NCI-H524 (cell line): ENCODE results near the gene FOXD4.
A peak's percentile ranks its signal among the peaks of the same experiment; 100 is the strongest.
"Not testable (repeated sequence)": the region's sequence is repeated elsewhere in the genome, so short reads cannot be mapped to it uniquely, and the experiment has no call there.

Experiments
- DNase-seq, 2 experiments: peaks; one replicate each; lab custom pipeline; 2025; lab: John Stamatoyannopoulos, UW

FOXD4 gene

DNA sequence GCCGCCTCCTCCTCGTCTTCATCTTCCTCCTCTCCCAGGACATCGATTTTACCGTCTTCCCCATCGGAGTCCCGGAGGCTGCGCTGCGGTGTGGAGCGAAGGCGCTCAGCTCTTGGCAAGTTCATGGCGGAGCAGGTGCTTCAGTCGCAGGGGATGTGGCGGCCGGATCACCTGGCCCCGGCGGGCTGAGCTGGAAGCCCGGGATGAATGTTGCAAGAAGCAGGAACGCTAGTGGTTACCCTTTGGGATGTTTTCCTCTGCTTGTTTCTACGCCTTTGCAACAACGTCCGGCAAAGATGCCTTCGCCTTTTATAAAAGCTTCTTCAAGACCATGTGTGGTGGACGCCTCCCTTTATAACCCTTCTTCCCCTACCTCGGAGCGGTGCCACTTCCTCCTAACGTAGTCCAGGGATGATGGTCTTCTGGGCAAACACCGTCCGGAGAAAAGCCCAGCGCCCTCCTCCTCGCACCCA, at the start of gene FOXD4:
TSS of gene FOXD4 (minus strand) at position 423 of the 473 bp plus-strand sequence. CDS start at position 125, 298 bp downstream.
- not testable (repeated sequence) for DNase-seq

DNA sequence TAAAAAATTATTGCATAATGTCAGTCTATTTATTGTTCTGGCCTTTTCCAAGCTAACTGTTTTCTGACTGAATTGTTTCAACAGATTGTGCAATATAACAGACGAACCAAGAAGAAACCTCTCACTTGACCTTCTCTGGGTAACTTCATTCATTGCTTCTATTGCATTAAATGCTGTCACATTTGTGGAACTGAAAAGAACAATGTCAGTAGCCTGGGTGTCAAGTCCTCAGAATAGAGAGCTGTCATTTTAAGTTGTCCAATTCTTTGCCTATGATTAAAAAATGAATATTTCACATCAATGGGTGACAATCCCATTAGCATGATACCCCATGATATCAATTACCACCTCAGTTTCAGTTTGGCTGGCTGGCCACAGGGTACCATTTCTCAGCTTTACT, 41.7 kb upstream of the FOXD4 start:
- DNase-seq, result not testable (repeated sequence)

DNA sequence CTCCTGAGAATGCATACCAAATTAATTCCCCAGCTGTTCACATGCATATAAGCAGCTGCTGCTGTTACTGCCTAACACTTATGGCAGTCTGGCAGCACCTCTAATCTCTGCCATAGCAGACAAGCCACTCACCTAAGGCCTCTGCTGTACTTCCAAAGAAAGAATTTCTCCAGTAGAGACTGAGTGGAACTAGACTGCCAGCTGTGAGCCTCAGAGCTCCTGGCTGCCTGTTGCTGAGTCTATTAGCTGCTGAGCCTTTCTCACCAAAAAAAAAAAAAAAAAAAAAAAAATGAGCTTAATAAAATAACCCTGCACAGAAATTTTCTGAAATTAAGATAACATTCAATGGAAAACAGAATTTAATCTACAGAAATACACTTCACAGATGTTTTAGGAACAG, 33.0 kb upstream of the FOXD4 start:
- DNase-seq, result peak; percentile 5 to 16

DNA sequence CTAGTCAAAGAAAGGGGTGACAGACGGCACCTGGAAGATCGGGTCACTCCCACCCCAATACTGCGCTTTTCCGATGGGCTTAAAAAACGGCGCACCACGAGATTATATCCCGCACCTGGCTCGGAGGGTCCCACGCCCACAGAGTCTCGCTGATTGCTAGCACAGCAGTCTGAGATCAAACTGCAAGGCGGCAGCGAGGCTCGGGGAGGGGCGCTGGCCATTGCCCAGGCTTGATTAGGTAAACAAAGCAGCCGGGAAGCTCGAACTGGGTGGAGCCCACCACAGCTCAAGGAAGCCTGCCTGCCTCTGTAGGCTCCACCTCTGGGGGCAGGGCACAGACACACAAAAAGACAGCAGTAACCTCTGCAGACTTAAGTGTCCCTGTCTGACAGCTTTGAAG, 21.7 kb upstream of the FOXD4 start:
- not testable (repeated sequence) for DNase-seq

DNA sequence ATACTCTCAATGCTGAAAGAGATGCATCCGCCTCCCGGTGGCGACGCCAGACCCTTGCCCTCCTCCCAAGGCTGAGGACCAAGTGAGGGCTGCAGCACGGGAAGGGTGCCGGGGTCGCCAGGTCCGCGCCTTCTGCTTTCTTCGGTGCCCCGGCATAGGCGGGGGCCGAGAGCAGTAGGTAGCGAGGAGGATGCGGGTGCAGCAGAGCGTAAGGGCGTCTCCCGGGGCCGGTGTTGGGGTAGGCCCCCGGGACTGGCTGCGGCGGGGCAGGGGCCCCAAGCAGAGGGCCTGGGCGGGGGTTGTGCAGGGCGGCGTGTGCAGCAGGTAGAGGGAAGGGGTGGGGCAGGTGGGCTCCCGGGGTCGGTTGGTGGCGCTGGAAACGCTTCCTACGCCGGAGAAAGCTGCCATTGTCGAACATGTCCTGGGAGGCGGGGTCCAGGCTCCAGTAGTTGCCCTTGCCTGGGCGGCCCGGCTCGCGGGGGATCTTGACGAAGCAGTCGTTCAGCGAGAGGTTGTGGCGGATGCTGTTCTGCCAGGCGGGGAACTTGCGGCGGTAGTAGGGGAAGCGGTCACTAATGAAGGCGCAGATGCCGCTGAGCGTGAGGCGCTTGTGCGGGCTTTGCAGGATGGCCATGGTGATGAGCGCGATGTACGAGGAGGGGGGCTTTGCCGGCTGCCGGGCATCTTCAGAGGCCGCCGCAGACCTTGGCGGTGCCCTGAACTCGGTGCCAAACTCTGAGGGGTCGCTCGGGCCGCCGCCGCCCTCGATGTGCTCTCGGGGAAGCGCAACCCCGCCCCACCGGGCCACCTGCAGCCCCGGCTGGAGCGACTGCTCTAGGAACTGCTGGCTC, 848 bp downstream of the FOXD4 start:
- not testable (repeated sequence) for DNase-seq

DNA sequence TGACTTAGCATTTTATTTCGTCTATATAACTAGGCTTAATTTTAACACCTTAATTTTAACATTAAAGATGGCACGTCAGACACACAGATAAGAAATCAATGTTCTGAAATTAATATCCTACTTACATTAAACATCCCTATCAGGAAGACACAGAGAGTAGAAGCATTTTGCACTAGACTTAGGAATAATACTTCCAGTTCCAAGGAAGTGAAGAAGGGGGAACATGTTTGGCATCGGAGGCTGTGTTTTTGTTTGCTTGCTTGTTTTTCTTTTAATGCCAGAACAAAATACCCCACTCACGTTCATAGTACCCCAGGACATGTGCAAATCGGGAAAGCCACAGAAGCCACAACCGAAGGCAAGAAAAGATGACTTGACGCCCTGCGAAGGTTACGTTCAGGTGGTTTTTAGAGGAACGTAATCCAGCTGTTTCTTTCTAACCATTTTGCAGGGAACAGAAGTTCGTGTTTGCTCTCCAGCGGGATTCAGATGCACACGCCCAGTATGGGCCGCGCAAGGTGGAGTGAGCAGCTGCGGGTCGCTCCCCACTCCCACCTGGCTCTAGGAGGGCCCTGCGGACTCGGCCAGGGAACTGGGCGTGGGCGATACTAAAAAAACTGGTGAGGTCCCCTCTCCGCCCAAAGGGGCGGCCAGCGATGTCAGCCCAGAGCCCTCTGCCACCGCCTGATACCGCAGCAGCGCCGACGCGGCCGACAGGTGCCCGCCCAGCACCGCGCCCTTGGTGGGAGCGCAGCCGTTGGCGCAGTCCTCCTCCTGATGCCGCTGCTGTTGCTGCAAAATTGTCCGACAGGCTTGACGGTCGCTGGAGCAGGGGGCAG, 1.8 kb downstream of the FOXD4 start:
- not testable (repeated sequence) for DNase-seq

DNA sequence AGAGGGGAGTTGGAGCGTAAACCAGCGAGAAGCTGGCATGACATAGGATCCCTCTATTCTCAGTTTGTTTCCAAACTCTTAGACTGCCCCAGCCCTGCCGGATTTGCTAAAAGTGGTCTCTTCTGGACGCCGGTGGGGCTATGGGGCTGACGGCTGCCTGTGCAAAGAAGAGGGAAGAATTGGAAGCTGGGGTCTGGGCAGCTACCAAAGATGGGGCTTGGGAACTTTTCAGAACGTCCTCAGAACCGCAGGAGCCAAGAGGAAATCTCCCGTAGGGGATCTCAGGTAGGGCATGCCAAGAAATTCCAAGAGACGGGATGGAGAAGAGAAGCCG, 3.1 kb downstream of the FOXD4 start:
- not testable (repeated sequence) for DNase-seq

DNA sequence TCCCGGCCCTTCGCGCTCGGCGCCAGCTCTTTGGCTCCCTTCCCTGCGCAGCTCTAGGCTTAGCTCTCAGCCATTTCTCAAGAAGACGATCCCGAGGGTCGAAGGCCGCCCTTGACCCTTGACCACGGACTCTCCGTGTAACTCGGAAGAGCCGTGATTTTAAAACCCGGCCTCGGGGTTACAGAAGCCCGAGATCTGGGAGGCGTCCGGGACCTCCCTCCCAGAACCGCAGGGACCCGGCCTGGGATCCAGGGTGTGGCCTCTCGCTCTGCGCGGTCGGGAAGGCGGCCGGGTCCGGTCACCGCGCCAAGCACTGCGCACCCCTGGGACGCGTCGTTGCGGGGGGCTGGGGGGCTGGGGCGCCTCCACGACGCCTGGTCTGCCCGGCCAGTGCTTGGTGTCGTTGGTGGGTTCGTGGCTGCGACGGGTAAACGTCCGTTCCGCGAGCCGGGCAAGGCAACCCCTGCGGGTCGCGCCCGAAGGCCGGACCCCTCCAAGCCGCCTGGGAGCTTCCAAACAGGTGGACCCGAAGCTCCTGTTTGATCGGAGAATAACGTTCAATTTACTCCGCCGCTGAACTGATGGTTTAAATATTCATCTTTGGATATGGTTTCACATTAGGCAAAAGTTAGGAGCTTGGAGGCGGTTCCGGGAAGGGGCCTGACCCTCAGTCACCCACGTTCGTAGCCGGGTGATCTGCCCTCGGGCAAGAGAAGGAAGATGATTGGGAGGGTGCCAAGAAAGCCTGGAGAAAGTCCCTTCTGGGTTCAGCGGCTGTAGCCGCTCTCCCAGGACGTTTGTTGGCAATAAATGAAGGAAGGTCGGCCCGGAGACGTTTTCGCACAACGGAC, 3.7 kb downstream of the FOXD4 start:
- peak in 1 of 2 experiments; percentile 23 for DNase-seq

DNA sequence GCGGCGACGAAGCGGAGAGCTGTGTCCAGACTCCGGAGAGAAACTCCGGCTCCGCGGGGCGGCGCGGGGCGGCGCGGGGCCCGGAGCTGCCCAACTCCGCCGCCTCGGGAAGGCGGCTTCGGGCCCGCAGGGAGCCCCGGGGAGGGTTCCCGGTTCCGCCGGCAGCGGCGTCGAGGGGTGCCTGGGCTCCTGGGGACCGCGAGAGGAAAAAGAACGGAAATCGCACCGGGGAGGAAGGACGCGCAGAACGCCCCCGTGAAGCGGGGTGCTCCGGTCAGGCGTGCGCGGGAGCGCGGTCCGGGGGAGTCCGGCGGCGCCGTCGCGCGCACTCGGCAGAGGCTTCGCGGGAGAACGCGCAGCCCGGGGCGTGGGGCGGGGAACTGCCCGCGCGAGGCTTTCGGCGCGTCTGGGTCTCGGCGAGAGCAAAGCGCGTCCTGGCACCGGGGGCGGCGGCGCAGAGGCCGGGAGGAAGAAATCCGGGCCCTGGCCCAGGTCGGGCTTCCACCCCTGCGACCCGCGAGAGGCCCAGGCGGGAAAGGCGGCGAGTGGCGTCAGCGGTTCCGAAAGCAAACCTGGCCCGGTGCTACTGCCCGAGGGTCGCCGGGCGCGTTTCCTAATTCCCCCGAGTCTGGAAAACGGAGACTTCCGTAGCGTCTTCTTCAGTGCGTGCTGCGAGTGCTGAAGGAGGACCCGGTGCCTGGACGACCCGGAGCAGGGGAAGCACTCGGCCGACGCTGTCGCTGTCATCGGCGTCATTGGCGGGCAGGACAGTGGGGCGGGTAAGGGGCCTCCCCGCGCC, 4.5 kb downstream of the FOXD4 start:
- peak in 1 of 2 experiments; percentile 43 for DNase-seq

DNA sequence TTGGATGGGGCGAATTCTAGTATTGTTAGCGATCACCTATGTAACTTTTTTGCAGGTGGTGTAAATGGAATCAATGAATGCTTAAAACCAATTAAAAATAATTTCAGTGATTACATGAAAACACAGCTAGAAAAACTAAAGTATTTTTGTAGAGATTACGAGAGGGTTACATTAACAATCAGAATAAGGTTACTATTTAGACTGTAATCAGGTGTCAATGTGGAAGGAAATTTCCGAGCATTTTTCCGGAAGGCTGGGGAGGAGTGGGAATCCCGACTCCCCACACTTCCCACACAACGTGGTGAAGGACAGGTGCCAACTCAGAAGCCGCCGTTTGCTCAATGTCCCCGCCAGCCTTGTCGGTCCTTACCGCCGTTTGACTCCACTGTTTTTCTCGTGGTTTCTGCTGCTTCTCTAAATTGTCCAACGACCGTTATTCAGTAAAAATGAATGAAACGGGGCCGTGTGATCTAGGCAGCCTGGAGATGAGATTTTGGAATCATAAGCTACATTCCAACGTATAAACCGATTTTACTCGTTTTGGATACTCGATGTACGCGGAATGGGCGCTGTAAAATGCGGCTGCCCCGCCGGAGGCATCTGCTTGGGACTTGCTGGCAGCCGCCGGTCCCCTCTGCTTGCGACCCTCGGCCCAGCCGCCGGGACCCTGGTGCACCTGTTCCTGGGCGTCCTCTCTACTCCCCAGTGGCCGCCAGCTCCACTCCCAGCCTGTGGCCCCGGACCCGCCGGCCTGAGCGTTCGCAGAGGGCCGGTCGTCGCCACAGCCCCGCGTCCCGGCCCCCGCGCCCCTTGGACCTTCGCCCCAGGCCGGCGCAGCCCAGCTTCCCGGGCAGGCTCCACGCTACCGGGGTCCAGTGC, 5.4 kb downstream of the FOXD4 start:
- DNase-seq, result peak in 1 of 2 experiments; percentile 28

DNA sequence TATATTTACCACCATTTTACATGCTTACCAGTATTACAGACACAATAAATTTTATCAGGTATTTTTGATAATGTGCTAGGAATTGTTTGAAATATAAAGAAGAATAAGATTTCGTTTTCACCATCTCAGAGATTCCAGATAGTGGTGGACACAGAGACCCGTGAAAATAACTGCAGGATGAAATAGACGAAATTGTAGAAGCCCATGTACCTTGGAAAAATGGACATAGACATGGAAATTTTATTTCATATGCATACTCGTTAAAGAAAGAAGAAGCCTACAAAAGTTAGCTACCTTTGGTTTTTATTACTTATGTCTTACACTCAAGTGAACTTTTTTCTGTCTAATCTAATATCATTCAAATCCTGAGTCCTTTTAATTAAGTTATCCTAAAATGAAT, 7.5 kb downstream of the FOXD4 start:
- not testable (repeated sequence) for DNase-seq

DNA sequence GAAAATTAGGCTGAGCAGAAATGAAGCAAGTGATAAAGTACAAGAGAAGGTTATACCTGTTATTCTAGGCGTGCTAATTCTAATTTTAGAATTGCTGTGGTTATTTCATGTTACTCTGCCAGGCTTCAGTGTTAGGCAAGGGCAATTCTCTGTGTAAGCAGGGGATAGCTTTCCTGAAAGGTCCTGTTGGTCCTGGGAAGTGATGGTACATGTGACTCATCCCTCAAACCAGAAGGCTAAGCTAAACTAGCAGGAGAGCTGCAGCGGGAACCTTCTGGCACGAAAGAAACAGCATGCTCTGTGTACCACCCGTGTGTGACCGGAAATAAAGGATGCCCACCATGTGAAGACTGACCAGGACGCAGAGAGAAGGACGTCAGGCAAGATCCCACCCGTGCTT, 8.7 kb downstream of the FOXD4 start:
- DNase-seq, result not testable (repeated sequence)

DNA sequence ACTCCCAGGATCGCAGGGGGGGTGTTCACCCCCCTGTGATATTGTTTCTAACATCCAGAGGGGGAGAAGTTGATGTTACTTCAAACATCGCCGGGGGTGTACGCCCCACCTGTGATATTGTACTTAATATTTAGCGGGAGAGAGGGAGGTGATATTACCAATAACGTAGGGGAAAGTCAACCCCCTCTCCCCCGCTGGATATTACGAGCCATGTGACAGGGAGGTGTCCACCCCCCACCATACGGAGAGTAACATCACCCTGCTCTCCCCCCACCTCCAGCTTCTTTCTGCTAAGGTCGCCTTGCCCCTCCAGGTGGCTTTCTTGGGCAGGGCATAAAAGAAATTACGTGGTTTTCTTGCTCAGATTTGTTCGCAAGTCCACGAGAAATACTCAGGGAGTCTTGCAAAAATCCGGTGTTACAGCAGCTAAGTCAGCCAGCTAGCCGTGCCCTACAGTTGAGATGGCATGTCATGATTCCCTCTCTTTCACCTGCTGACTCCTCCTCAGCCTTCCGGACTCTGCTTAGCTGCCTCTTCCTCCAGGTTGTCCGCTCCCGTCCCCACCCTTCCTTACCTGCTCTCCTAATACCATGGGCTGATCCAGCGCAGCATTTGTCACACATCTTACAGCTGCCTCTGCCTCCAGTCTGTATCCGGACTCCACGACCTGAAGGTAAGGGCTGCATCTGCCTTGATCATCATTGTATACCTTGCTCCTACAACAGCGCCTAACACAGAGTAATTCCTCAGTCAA, 9.3 kb downstream of the FOXD4 start:
- not testable (repeated sequence) for DNase-seq

DNA sequence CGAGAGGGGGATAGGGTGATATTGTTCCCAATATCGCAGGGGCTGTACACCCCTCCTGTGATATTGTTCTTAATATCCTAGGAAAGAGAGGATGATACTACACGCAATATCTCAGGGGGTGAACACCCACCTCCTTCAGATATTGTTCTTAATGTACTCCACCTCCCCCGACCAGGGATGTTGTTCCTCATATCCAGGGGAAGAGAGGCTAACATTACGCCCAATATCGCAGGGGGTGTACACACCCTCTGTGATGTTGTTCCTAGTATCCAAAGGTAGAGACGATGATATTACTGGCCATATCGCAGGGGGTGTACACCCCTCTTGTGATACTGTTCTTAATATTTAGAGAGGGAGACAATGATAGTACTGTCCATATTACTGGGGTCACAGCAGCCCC, 12.2 kb downstream of the FOXD4 start:
- not testable (repeated sequence) for DNase-seq

DNA sequence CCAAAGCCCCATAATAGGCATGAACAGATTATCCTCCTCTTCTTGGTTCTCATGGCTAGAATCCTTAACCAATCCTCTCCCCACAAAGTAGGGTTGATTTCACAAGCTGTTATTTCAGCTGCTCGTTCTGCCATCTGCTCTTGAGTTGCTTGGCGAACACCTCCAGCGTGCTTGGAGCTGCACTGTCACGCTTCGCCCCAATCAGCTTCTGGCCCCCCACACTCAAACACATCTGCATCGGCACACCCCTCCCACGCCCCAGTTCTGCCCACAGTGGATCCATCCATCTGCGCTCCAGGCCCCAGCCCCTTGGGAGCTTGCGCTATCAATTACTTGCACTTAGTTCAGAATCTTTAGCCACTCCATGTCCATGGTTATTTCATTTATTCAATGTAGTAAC, 17.8 kb downstream of the FOXD4 start:
- peak in 1 of 2 experiments; percentile 72 for DNase-seq

DNA sequence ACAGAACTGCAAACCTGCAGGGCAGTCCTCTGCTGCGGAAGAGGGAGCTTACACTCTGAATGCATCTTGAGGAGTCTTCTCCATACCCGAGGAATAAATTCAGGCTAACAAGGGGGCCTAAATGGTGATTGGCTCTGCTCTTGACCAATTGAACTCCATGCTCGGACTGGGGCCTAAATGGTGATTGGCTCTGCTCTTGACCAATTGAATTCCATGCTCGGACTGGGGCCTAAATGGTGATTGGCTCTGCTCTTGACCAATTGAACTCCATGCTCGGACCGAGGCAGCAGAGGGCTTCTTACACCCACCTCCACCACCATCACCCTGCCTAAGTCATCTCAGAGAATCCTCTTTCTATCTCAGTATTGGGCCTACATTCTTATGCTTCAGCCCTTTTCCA, 18.4 kb downstream of the FOXD4 start:
- DNase-seq, result peak in 1 of 2 experiments; percentile 13

DNA sequence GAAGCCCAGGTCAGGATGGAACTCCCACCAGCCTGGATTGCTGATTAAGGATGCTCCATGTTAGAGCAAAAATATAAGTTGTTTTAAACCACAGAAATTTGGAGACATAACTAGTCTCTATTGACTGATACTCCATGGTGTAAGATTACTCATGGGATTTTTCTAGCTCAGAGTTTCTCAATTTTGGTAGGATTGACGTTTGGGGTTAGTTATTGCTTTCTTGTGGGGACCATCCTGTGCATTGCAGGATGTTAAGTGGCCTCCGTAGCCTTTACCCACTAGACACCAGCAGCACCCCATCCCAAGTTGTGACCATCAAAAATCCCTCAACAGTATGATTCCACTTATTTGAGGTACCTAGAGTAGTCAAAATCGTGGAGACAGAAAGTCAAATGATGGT, 19.4 kb downstream of the FOXD4 start:
- DNase-seq, result not testable (repeated sequence)

DNA sequence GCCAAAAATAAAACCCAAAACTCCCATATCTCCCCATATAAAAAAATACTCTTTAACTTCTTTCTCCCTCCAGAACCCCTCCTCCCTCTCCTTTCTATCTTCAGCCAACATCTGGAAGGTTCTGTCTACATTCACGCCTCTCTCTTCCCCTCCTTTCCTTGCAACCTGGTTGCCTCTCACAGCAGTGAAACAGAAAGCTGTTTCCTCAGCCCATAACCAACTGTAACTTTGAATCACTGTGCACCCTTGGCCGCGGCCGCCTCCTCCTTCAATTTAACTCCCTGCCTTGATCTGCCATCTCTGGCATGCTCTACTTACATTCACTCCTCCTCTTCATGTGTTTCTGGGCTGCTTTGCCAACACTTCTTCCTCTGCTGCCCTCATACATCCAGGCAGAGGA, 23.2 kb downstream of the FOXD4 start:
- not testable (repeated sequence) for DNase-seq

DNA sequence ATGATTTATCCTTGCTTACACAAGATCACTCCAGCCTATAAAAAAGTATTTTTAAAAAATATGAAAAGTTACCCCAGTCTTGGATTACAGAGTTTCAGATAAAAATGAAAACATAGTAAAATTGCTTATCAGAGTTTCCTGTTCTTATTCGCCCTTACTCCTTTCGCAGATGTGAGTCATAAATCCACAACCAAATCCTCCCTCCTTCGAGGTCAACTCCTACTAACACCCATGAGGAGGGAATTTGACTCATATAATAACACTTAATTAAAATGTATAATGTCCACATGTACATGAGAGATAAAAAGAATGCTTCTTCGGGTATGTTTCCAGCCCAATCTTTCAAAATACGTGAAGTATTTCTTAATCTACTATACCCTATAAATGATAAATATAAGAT, 23.9 kb downstream of the FOXD4 start:
- DNase-seq, result not testable (repeated sequence)
